Esophagus muscularis mucosa (tissue), 3 donors: Measurements from ENCODE around the gene SLC37A1.

ENCODE experiments used
- CTCF ChIP-seq, 3 experiments: fragments of 200-600 bp in 2 of 3; fragments of 450-650 bp in 1 of 3; sonication (generic) in 2 of 3; IDR thresholded peaks; one replicate each; pipeline ENCODE4 v1.5.1; 2017 to 2019; ENCODE audit warnings: antibody characterized with exemption in 3 of 3, mild to moderate bottlenecking in 2 of 3, moderate library complexity in 1 of 3
- POLR2A ChIP-seq: fragments of 450-650 bp; IDR thresholded peaks from one replicate; pipeline ENCODE4 v1.6.1; 2017; ENCODE audit warnings: antibody characterized with exemption, moderate library complexity, mild to moderate bottlenecking, low read depth

GRCh38 chr21:42596657-42597056 lies 83.0 kb downstream of the SLC37A1 start:
- TF ChIP-seq POLR2A: no peak
- no peak for TF ChIP-seq CTCF (IDR thresholded peaks at IDR 0.05)
